Activated T-cell treated with anti-CD3 and anti-CD28 coated beads for 48 hours (primary cell): ENCODE measurements around the gene TMIE.

ENCODE experiments used
- DNase-seq: peaks from one replicate; pipeline ENCODE4 v3.0.0-alpha.2; 2020; ENCODE audit warnings: low read depth

TMIE gene

GRCh38 chr3:46669191-46669999, 31.8 kb upstream of the TMIE start:
- DNase-seq = no peak

- no peak for DNase-seq
These were observed 30.9 kb upstream of the TMIE start for GRCh38 chr3:46670000-46670890.

- no peak for DNase-seq
These were observed 30.2 kb upstream of the TMIE start for GRCh38 chr3:46670891-46671427.

- DNase-seq = no peak
These were observed 29.4 kb upstream of the TMIE start for GRCh38 chr3:46671541-46672348.

- DNase-seq = no peak
These were observed 28.9 kb upstream of the TMIE start for GRCh38 chr3:46672349-46672695.

GRCh38 chr3:46673151-46674030, 27.8 kb upstream of the TMIE start:
- no peak for DNase-seq

- DNase-seq = no peak
These were observed 27.0 kb upstream of the TMIE start for GRCh38 chr3:46674031-46674845.

GRCh38 chr3:46675426-46675825, 25.8 kb upstream of the TMIE start:
- DNase-seq = no peak

- DNase-seq = no peak
These were observed 25.2 kb upstream of the TMIE start for GRCh38 chr3:46675843-46676567.

GRCh38 chr3:46676601-46677410, 24.4 kb upstream of the TMIE start:
- DNase-seq = no peak

GRCh38 chr3:46677411-46677726, 23.8 kb upstream of the TMIE start:
- no peak for DNase-seq

- no peak for DNase-seq
These were observed 22.9 kb upstream of the TMIE start for GRCh38 chr3:46678280-46678679.

GRCh38 chr3:46679681-46680080, 21.5 kb upstream of the TMIE start:
- DNase-seq = no peak

GRCh38 chr3:46680298-46680826, 20.8 kb upstream of the TMIE start:
- DNase-seq = no peak

GRCh38 chr3:46681387-46681786, 19.8 kb upstream of the TMIE start:
- no peak for DNase-seq

- no peak for DNase-seq
These were observed 19.2 kb upstream of the TMIE start for GRCh38 chr3:46681856-46682540.

GRCh38 chr3:46682974-46683373, 18.2 kb upstream of the TMIE start:
- DNase-seq = no peak

GRCh38 chr3:46684891-46685290, 16.3 kb upstream of the TMIE start:
- no peak for DNase-seq
